Colon (tissue), 2 donors: ENCODE data around the gene BACE1.
"Not testable (repeated sequence)": the region's sequence is repeated elsewhere in the genome, so short reads cannot be mapped to it uniquely, and the experiment has no call there.

Experiments used
- FAIRE-seq: peaks from 2 replicates; lab custom pipeline; 2012; peaks lifted over from hg19 to GRCh38; lab: Jason Lieb, UNC
- donor health status: control.
- donor health status: control.

BACE1 gene

DNA sequence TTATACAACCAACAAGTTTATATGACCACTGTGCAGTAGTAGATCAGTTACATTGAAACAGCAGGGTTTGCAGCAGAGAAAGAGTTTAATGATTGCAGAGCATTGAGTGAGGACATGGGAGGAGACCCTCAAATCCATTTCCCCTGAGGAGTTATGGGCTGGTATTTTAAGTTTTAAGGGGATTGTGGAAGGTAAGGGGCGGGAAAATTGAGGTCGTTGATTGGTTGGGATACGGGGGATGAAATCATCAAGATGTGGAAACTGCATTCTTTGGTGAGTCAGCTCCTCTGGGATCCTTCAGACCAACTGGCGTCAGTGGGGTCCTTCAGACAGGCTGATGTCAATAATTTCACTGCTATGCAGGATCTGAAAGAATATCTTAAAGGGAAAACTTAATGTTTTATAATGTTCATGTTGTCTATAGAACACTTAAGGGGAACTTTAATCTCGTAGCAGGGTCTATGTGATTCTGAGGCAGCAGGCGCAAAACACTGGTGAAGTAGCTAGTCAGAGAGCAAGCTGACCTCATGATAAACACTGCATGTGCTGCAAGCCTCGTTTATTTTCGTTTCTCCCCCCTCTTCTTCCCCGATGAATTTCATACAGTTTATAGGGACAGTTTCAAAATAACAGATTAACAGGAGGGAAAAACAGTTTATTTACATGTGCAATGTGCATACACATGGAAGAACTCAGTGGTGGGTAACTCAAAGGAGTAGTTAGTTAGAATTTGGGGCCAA is 42.3 kb downstream of the BACE1 start:
- FAIRE-seq: no peak

- not testable (repeated sequence) for FAIRE-seq
These were observed 43.9 kb downstream of the BACE1 start for GRCh38 chr11:117272175-117272574.

- FAIRE-seq: no peak
These were observed 44.8 kb downstream of the BACE1 start for GRCh38 chr11:117271208-117271607.

DNA sequence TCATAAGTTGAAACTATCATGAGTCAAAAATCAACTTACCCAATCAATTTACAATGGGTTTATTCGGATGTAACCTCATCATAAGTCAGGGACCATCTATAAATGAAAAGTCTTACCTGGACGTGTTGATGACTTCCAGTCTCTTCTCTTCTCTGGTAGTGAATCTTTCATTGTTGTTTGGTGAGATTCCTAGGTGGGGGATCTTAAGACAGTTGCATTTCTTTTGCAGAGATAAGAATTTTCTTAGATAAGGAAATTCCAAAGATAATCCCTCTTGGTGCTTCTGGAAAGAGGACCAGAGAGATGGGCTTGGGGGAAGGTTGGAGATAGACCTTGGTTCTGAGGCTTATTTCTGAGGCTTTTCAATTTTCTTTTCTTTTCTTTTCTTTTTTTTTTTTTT is 46.2 kb downstream of the BACE1 start:
- no peak for FAIRE-seq

DNA sequence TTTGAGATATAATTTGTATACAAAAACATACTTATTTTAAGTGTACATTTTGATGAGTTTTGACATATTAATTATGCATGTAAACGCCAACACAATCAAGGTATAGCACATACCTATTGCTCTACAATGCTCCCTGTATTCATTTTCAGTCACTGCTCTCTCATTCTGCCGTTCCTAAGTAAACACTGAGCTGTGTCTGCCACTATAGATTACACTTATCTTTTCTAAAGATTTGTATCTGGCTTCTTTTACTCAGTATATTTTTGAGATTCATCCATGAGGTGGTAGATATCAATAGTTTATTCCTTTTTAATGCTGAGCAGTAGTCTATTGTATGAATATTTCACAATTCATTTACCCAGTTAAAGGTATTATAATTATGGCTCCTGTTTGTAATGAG is 50.3 kb downstream of the BACE1 start:
- FAIRE-seq: no peak

DNA sequence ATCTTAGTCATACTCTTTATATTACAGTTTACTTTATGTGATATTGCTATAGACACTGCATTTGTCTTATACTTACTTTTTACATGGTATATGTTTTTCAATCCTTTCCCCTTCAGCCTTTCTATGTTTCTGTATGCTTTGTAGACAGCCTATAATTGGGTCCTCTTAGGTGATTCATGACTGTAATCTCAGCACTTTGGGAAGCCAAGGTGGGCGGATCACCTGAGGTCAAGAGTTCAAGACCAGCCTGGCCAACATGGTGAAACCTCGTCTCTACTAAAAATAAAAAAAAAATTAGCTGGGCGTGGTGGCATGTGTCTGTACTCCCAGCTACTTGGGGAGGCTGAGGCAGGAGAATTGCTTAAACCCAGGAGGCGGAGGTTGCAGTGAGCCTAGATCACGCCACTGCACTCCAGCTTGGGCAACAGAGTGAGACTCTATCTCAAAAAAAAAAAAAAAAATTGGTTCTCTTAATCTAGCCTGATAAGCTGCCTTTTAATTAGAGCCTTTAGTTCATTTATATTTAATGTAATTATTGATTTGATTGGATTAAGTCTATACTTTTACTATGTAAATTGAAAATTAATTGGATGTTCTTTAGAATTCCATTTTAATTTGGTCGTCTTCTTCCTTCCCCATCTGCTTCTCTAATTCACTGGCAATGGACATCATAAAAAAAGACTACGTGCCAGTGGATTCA is 51.3 kb downstream of the BACE1 start:
- FAIRE-seq: not testable (repeated sequence)

DNA sequence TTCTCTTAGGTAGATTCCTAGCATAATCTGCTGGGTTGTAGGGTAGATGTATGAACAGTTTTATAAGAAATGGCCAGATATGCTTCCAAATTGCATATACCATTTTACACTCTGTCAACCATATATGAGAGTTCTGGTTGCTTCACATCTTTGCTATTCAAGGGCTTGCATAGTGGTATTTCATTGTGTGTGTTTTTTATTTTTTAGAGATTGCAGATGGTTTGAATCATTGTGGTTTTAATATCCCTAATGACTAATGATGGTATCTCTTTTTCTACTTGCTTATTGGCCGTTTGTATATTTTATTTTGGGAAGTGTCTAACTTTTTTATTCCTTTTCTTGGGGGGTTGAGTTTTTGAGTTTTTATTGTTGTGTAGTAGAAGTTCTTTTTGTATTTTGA is 56.6 kb downstream of the BACE1 start:
- no peak for FAIRE-seq

GRCh38 chr11:117258576-117258975 is 57.5 kb downstream of the BACE1 start:
- no peak for FAIRE-seq

DNA sequence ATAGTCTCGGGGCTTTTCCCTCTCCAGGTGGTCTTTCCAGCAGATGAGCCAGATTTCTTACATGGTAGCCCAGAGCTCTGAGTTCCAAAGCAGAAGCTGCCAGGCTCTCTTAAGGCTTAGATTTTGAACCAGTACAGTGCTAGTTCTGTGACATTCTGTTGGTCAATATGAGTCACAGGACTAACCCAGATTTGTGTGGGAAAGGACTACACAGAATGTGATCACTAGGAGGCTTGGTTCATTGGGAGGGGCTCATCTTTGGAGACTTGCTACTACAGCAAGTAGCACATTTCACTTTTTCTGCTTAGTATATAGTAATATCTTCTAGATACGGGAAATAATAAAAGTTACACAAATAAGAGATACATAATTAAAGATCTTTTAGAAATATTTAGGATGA is 59.5 kb downstream of the BACE1 start:
- no peak for FAIRE-seq

- no peak for FAIRE-seq
These were observed 60.1 kb downstream of the BACE1 start for GRCh38 chr11:117255966-117256365.

DNA sequence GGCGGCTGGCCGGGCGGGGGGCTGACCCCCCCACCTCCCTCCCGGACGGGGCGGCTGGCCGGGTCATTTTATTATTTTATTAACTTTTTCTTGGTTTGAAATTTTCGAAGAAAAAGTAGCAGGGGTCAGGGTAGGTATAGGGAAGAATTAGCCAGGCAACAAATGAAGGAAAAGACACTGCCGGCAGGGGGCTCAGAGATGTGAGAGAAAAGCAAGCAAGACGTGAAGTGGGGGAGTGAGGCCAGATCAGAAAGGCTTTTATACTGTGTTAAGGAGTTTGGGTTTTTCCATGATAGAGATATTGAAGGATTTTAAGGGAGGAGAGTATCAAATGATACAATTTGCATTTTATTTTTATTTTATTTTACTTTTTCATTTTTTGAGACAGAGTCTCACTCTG is 64.5 kb downstream of the BACE1 start:
- no peak for FAIRE-seq

GRCh38 chr11:117249571-117249970 is 66.5 kb downstream of the BACE1 start:
- FAIRE-seq: no peak

DNA sequence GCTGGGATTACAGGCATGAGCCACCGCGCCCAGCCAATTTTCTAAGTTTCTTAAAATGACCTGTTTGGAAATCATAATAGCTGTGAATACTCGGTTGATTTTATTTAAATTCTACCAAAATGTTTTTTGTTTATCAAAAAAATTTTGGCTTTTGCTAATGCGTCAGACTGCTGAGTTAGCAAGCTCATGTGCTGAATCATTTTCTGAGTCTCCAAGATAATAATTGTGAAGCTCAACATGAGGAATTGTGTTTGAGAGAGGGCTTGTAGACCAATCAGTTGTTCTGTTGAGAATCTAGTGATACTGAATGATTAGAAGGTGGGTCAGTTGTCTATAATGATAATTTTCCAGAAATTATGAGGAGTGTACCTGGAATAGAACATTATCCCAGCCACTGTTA is 67.7 kb downstream of the BACE1 start:
- FAIRE-seq: no peak

GRCh38 chr11:117239295-117239694 is 76.8 kb downstream of the BACE1 start:
- no peak for FAIRE-seq

DNA sequence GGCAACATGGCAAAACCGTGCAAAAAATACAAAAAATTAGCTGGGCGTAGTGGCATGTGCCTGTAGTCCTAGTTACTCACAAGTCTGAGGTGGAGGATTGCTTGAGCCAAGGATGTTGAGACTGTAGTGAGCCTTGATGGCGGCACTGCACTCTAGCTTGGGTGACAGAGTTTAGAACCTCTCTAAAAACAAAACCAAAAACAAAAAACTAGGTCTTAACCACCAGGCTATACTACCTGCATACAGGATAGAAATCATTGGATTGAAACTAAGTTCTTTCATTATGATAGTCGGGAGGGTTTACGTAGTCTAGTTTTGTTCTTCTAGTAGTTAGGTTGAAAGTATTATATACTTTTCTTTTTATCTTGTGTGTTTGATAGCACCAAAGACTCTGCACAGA is 77.8 kb downstream of the BACE1 start:
- FAIRE-seq: no peak
